ENCODE measurements around the gene LAG3.
"Not testable (repeated sequence)": the region's sequence is repeated elsewhere in the genome, so short reads cannot be mapped to it uniquely, and the experiment has no call there.

Gene LAG3

GRCh38 chr12:6772331-6772695 is at the start of gene LAG3:
Gene LAG3, plus strand, starts transcription at chr12:6772520. Its CDS starts 333 bp downstream, at chr12:6772853.
- no peak for DNase-seq

GRCh38 chr12:6722863-6723262 is 49.5 kb upstream of the LAG3 start:
- DNase-seq = no peak

- peak; percentile 98 for DNase-seq
These were observed 48.5 kb upstream of the LAG3 start, which contains the start of gene COPS7A for GRCh38 chr12:6723607-6724408. Gene COPS7A, plus strand, starts transcription at chr12:6724046. Its CDS starts 611 bp downstream, at chr12:6724657.

GRCh38 chr12:6724409-6724797 is 47.9 kb upstream of the LAG3 start:
- DNase-seq = no peak

GRCh38 chr12:6725350-6725749 is 47.0 kb upstream of the LAG3 start:
- no peak for DNase-seq

- DNase-seq = no peak
These were observed 43.1 kb upstream of the LAG3 start for GRCh38 chr12:6729186-6729585.

- DNase-seq = no peak
These were observed 42.2 kb upstream of the LAG3 start for GRCh38 chr12:6730169-6730568.

- no peak for DNase-seq
These were observed 37.6 kb upstream of the LAG3 start for GRCh38 chr12:6734506-6735387.

- DNase-seq = peak; percentile 35
These were observed 36.7 kb upstream of the LAG3 start for GRCh38 chr12:6735448-6736191.

GRCh38 chr12:6736754-6737153 is 35.6 kb upstream of the LAG3 start:
- DNase-seq = no peak

GRCh38 chr12:6742080-6742479 is 30.2 kb upstream of the LAG3 start:
- not testable (repeated sequence) for DNase-seq

GRCh38 chr12:6742834-6743233 is 29.5 kb upstream of the LAG3 start:
- DNase-seq = no peak

GRCh38 chr12:6743300-6743699 is 29.0 kb upstream of the LAG3 start:
- DNase-seq = not testable (repeated sequence)

- DNase-seq = no peak
These were observed 26.4 kb upstream of the LAG3 start for GRCh38 chr12:6745741-6746525.

- DNase-seq = no peak
These were observed 25.1 kb upstream of the LAG3 start for GRCh38 chr12:6747216-6747615.

- DNase-seq = no peak
These were observed 23.6 kb upstream of the LAG3 start for GRCh38 chr12:6748761-6749160.

GRCh38 chr12:6750506-6750905 is 21.8 kb upstream of the LAG3 start:
- DNase-seq = no peak

- no peak for DNase-seq
These were observed 20.6 kb upstream of the LAG3 start for GRCh38 chr12:6751767-6752166.

- peak; percentile 29 for DNase-seq
These were observed 20.0 kb upstream of the LAG3 start for GRCh38 chr12:6752167-6752920.

GRCh38 chr12:6752921-6753771 is 19.2 kb upstream of the LAG3 start, which contains the start of gene MLF2:
Gene MLF2, minus strand, starts transcription at chr12:6753141. Its CDS starts 807 bp downstream, at chr12:6752334.
- peak; percentile 98 for DNase-seq

Measured in NCI-H1436 (cell line).